ENCODE measurements around the gene MRPS23.

Gene MRPS23

DNA sequence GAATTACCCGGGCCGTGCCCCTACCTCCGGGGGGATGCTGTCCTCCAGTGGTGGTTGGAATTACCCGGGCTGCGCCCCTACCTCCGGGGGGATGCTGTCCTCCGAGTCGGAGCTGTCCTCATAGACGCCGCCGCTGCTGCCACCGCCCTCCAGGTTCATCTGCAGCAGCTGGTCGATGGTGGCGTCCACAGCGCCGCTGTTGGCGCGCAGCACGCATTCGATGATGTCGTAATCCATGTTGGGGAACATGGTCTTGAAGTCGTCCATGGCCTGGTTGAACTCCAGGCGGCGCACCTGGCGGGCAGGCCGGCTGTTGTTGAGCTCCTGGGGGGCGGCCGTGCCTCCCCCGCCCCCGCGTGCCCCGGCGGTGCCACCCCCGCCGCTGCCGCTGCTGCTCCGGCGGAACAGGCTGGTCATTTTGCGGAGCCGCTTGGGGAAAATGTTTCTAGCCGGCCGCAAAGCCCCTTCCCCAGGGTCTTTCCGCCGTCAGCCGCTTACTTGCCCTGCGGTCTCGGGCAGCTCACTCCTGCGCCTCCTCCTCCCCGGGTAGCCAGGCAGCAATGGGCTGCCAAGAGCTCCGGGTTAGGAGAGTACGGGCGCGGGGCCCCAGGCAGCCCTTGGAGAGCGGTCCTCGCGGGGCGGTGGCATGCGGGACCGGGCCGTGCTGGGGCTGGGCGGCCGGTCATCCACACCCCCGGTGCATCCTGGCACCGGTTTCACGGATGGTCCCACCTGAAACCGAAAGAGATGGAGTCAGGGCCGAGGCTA is 35.5 kb upstream of the MRPS23 start:
- TF ChIP-seq, protein P1, sequence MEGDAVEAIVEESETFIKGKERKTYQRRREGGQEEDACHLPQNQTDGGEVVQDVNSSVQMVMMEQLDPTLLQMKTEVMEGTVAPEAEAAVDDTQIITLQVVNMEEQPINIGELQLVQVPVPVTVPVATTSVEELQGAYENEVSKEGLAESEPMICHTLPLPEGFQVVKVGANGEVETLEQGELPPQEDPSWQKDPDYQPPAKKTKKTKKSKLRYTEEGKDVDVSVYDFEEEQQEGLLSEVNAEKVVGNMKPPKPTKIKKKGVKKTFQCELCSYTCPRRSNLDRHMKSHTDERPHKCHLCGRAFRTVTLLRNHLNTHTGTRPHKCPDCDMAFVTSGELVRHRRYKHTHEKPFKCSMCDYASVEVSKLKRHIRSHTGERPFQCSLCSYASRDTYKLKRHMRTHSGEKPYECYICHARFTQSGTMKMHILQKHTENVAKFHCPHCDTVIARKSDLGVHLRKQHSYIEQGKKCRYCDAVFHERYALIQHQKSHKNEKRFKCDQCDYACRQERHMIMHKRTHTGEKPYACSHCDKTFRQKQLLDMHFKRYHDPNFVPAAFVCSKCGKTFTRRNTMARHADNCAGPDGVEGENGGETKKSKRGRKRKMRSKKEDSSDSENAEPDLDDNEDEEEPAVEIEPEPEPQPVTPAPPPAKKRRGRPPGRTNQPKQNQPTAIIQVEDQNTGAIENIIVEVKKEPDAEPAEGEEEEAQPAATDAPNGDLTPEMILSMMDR (IDR thresholded peaks at IDR 0.05): no peak

DNA sequence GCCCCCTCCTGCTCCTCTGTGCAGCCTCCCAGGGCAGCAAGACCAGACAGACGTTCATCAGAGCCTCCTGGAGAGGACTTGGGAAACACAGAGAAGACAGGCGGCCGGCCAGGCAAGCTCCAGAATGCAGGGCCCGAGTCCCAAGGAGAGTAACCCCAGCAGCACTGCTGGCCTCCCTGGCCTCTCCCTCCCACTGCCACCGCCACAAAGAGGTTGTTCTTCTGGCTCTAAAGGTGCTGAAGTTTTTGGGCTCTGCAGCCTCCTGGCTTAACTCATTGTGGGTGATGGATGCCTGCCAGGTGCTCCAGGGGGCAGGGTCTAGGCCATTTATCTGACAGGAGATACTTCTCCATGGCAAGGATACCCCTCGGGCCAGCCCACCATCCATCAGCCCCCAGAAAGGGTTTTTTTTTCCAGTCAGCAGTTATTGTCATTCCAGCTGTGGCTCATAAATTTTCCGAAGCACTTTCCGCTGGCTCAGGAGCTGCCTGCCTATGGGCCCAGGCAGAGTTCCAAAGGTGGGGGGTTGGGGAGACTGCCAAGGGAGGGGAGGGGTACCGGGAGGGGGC is 32.0 kb upstream of the MRPS23 start:
- TF ChIP-seq, protein P1 (IDR thresholded peaks at IDR 0.05): no peak

DNA sequence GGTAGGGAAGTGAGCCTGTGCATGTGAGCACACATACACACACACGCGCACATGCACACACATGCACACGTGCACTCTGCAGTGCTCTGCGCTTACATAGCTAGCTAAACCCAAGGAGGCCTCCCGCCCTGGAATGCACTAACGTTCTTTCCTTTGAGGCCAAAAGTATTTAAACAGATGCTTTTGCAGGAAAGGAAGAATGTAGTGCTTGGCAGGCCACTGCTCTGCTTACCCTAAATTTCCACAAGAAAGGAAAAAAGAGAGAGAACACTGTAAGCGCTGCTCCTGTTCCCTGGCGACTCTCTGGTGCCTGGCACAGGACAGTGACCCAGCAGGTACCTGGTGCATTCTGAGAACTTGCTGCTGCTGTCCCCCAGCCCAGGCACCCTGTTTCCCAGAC is 31.3 kb upstream of the MRPS23 start:
- TF ChIP-seq, protein P1 (IDR thresholded peaks at IDR 0.05): no peak

DNA sequence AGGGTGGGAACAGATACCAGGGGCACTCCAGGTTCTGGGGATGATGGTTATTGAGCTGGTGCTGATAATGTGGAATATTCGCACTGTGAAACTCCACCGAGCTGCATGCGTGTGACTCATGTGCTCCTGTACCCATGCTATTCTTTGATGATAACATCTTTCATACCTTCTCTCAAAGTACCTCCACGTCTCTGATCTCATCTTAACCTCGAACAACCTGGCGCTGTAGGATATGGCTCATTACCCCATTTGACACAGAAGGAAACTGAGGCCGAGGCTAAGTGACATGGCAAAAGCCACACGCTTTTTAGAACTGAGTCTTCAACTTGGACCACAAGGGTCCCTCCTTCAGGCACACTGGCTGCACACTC is 30.2 kb upstream of the MRPS23 start:
- TF ChIP-seq, protein P1 (IDR thresholded peaks at IDR 0.05): no peak

DNA sequence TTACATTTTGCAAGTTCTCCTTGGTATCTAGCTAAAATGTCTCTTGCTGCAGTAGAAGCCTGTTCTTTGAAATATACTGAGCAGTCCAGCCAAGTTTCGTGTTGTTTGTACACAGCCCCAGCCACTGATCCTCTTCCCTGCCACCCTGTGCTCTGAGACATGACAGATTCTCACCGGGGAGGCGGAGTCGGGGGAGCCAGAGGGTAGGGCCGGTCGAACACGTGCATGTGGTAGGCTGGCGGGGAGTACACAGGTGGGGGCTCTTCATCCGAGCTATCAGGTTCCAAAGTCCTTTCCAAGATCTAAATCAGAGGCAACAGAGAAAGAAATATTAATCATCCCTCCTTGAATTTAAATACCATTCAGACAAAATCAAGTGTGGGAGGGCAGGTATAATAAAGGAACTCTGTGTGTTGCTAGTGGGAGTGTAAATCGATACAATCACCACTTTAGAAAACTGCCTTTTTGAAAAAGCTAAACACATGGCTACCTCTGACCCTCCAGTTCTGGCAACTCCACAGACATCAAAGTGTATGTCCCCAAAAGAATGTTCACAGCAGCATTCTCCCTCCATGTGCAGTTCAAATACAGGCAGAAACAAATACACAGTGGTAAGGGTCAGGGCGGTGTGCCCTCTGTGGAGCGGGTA is 29.7 kb upstream of the MRPS23 start:
- TF ChIP-seq, protein P1 (IDR thresholded peaks at IDR 0.05): no peak

DNA sequence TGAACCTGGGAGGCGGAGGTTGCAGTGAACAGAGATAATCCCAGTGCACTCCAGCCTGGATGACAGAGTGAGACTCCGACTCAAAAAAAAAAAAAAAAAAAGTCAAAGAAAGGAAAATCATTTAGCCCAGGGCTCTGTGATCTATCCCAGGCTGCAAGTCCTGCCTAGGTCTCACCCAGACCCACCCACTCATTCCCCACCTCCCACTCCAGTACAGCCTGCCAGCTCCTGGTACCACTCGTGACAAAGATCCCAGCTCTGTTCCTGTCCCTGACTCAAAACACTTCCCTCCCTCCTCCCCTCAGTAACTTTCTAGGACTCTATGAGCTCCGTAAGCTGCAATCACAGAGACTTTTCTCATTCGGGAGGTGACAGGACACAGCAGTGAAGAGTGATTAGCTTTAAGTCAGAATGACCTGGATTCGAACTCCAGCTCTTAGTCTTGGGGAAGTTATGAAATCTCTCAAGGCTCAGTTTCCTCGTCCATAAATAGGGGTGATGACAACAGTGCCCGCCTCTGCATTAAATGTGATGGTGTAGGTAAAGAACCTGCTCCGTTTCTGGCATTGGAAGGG is 28.0 kb upstream of the MRPS23 start:
- TF ChIP-seq, protein P1 (IDR thresholded peaks at IDR 0.05): no peak

DNA sequence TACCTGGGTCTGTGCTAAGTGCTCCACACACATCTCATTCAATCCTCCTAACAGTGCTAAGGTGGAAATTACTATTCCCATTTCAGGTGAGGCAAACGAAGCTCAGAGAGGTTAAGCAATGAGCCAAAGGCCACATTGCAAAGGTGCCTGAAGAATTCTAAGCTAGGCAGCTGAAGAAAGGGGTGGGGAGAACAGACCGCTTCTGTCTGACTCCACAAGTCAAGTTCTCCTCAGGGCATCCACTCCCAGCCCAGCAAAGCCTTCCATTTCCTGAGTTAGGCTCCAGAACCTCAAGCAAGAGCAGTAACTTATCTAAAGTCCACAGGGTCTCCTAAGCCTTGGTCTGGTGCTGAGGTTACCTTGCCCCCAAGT is 27.0 kb upstream of the MRPS23 start:
- TF ChIP-seq, protein P1 (IDR thresholded peaks at IDR 0.05): no peak
